Endothelial cell (in vitro differentiated cells): Measurements from ENCODE around the gene SLC9A9. TPM values are rescaled to one million over a fixed set of nuclear protein-coding genes. Genes with fewer than 3 reads are reported as not detected.
A peak's percentile ranks its signal among the peaks of the same experiment; 100 is the strongest.

ENCODE experiments used
- DNase-seq: peaks from one replicate; pipeline ENCODE4 v3.0.0; 2021; ENCODE audit warnings: low spot score
- H3K27ac Mint-ChIP-seq: one replicate; pipeline ENCODE4 v1.8.0; 2021; ENCODE audit warnings: mixed read lengths, inconsistent platforms; ENCODE audit not compliant: unreplicated experiment
- H3K27me3 Mint-ChIP-seq: one replicate; pipeline ENCODE4 v1.8.0; 2021; ENCODE audit warnings: mild to moderate bottlenecking, moderate library complexity, mixed read lengths, inconsistent platforms; ENCODE audit not compliant: unreplicated experiment
- H3K36me3 Mint-ChIP-seq: one replicate; pipeline ENCODE4 v1.8.0; 2021; ENCODE audit warnings: mild to moderate bottlenecking, low read depth, mixed read lengths, inconsistent platforms; ENCODE audit not compliant: unreplicated experiment
- H3K4me1 Mint-ChIP-seq: one replicate; pipeline ENCODE4 v1.8.0; 2021; ENCODE audit warnings: mild to moderate bottlenecking, mixed read lengths, inconsistent platforms; ENCODE audit not compliant: unreplicated experiment
- H3K4me3 Mint-ChIP-seq: one replicate; pipeline ENCODE4 v1.8.0; 2021; ENCODE audit warnings: mild to moderate bottlenecking, mixed read lengths, inconsistent platforms; ENCODE audit not compliant: unreplicated experiment
- H3K9me3 Mint-ChIP-seq: one replicate; pipeline ENCODE4 v1.8.0; 2021; ENCODE audit warnings: mixed read lengths, inconsistent platforms; ENCODE audit not compliant: unreplicated experiment
- total RNA-seq: library from RNA; stranded (reverse); fragmentation: NEBNext Ultra II Directional; extraction: Animal tissue kit (Norgen Biotek cat#: 25700); gene quantifications from one replicate; pipeline ENCODE4 v1.2.1, GENCODE V29; 2021; ENCODE audit not compliant: unreplicated experiment
- TF ChIP-seq, protein P1 (sequence below): fragments of 200-600 bp; sonication (generic); IDR thresholded peaks from one replicate; pipeline ENCODE4 v1.5.0; 2021; ENCODE audit warnings: antibody characterized with exemption; ENCODE audit not compliant: unreplicated experiment

SLC9A9 gene
- total RNA-seq, 1 donor from 2014 or later: 7.9 TPM

DNA sequence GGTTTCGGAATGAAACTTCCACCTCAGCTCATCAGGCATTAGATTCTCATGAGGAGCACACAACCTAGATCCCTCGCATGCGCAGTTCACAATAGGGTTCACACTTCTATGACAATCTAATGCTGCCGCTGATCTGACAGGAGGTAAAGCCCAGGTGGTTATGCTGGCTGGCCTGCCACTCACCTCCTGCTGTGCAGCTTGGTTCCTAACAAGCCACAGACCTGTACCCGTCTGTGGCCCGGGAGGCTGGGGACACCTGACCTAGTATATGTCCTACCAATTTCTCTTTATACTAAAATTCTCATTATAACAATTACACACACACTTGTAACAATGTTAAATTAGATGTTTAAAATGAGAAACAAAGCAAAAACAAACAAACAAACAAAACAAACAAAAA is 172.2 kb downstream of the SLC9A9 start:
- Mint-ChIP-seq H3K27me3 (no peaks in the 10 kb centered on the region), H3K4me1 (no peaks in the 10 kb centered on the region), H3K27ac (no peak overlapping the region), H3K4me3 (no peak overlapping the region), H3K9me3 (no peaks in the 10 kb centered on the region), H3K36me3 (no peaks in the 10 kb centered on the region)
- TF ChIP-seq, protein P1, sequence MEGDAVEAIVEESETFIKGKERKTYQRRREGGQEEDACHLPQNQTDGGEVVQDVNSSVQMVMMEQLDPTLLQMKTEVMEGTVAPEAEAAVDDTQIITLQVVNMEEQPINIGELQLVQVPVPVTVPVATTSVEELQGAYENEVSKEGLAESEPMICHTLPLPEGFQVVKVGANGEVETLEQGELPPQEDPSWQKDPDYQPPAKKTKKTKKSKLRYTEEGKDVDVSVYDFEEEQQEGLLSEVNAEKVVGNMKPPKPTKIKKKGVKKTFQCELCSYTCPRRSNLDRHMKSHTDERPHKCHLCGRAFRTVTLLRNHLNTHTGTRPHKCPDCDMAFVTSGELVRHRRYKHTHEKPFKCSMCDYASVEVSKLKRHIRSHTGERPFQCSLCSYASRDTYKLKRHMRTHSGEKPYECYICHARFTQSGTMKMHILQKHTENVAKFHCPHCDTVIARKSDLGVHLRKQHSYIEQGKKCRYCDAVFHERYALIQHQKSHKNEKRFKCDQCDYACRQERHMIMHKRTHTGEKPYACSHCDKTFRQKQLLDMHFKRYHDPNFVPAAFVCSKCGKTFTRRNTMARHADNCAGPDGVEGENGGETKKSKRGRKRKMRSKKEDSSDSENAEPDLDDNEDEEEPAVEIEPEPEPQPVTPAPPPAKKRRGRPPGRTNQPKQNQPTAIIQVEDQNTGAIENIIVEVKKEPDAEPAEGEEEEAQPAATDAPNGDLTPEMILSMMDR: no peak
- DNase-seq: no peak

DNA sequence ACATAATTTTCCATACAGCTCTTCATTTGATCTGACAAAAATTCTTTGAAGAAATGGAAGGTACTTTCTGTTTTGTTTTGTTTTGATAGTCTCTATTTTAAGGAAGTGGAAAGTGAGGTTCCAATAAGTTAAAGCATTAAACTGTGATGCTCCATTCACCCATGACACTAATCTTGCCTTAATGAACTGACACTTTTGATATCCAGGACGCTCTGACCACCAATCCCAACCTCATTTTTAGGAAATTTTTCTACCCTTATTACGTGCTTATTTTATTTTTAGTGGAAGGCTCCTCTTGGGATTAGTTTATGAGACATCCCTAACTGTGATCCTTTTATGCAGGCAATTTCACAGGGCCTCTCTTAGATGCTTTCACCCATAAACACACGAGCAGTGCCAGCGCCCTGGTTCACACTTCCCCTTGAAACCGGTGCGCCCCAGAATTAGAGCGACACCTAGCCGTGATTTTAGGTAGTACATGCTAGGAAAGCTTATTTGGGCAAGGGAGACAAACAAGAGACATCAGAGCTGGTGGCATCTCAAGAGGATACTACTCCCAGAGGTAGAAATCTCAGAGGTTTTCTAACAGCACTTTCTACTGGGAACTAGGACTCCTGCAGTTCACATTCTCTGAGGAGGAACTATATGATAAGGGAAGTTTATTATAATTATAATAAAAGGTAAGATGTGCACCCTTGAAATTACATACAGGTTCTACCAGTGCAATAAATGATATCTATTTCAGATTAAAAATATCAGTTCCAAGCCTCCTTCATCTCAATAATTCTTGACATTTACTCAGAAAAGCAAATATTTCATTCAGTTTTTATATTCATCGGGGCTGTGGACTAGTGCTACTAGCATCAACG is 173.9 kb downstream of the SLC9A9 start:
- peak; percentile 86 for DNase-seq
- TF ChIP-seq, protein P1: peak; percentile 91
- H3K27ac Mint-ChIP-seq: no peak overlapping the region
- H3K4me3 Mint-ChIP-seq: no peak overlapping the region
- no peaks in the 10 kb centered on the region for H3K4me1 Mint-ChIP-seq
- no peaks in the 10 kb centered on the region for H3K36me3 Mint-ChIP-seq
- H3K9me3 Mint-ChIP-seq: no peaks in the 10 kb centered on the region
- H3K27me3 Mint-ChIP-seq: no peaks in the 10 kb centered on the region

DNA sequence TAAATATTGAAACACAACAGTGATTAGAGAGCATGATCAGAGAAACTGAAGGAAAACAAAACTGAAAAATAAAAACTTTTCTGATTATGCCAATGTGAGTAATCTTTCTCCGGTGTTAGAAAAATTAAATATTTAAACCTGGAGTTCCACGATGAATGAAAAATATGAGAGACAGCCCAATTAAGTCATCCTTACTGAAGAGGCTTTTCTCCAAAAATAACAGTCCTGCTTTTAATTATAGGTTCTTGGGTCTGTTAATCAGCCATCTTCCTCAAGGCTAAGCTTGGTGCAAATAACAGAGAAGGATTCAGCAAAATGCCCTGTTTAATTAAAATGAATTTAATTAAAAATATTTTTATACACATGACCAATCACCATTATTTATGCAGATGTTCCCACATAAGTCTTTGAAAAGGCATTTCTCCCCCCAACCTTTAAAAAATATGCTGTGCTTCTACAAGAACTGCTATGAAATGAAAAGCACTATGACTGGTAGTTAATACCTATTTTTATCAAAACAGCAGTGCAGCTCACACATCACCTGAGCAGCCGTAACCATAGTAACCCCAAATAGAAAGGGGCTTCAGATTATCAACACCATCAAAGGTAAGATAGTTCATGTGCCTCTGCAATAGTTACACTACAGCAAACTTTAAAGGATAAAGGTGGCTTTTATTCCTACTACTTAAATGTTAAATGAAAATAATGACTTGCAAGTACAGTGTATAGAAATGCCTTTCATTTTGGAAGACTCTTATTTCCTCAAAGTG is 175.7 kb downstream of the SLC9A9 start:
- Mint-ChIP-seq H3K27ac (no peak overlapping the region), H3K36me3 (no peaks in the 10 kb centered on the region), H3K4me1 (no peaks in the 10 kb centered on the region), H3K4me3 (no peak overlapping the region), H3K9me3 (no peaks in the 10 kb centered on the region), H3K27me3 (no peaks in the 10 kb centered on the region)
- TF ChIP-seq, protein P1: no peak
- DNase-seq: no peak

DNA sequence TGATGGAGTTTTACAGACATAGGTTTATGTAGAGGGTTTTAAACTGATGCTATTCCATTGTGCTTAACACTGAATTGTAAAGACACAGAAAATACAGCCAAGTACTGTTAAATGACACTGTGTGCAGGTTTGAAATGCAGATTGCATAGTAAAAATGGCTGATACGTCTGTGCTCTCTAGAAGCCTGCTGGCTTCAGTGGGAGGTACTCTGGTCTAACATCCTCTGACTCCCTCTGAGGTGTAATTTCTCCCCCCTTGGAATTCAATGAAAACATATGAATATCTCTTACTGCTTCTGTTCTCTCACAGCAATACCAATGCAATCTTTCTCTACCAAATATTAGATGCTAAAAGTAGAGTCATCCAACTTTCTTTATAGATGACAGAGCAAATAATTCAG is 176.6 kb downstream of the SLC9A9 start:
- no peaks in the 10 kb centered on the region for H3K36me3 Mint-ChIP-seq
- no peak overlapping the region for H3K4me3 Mint-ChIP-seq
- no peaks in the 10 kb centered on the region for H3K9me3 Mint-ChIP-seq
- no peaks in the 10 kb centered on the region for H3K27me3 Mint-ChIP-seq
- TF ChIP-seq, protein P1: no peak
- DNase-seq: no peak
- no peaks in the 10 kb centered on the region for H3K4me1 Mint-ChIP-seq
- H3K27ac Mint-ChIP-seq: no peak overlapping the region
